CD4-positive, alpha-beta T cell treated with Interleukin-6 for 4 hours (primary cell): Measurements from ENCODE around the gene GPR21.

Experiments
- DNase-seq: peaks from one replicate; pipeline ENCODE4 v3.0.0-alpha.2; 2020; ENCODE audit warnings: mixed read lengths

GPR21 gene

GRCh38 chr9:123034881-123035510, 1.5 kb downstream of the GPR21 start:
- no peak for DNase-seq

GRCh38 chr9:123035791-123036190, 2.3 kb downstream of the GPR21 start:
- no peak for DNase-seq

DNA sequence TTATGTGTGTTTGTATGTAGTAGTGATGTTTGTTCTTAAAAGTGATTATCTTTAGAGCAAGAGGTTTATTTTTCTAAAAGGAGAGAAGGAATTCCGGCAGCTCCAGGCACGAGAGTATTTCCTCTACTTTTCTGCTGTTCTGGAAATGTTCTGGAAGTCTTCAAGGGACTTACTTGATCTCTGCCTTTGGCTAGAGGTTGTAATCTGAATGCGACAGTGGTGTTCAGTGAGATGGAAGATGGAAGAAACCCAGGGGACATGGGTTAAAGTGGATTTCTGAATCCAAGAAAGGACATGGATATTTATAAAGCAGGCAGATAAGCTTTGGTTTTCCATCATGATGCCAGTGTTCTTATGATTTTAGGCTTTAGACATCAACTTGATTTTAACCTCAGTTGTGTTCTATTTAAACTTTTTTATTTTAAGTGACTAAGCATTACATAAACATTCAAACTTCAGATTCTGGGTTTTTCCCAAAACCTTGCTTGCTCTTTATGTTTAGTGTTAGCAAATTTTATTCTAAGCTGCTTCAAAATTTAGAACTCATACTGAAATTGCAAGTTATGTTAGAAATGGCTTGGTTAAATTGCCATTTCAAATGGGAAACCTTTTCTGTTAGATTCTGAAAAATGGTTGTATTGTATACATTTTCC, 3.6 kb downstream of the GPR21 start:
- DNase-seq: no peak

- DNase-seq: no peak
Measured at GRCh38 chr9:123039617-123040219, 6.3 kb downstream of the GPR21 start.

- no peak for DNase-seq
Measured at GRCh38 chr9:123040801-123041200, 7.3 kb downstream of the GPR21 start.

GRCh38 chr9:123041489-123041888, 8.0 kb downstream of the GPR21 start:
- DNase-seq: no peak

GRCh38 chr9:123043081-123043939, 9.8 kb downstream of the GPR21 start:
- no peak for DNase-seq

- DNase-seq: no peak
Measured at GRCh38 chr9:123044586-123044985, 11.1 kb downstream of the GPR21 start.

DNA sequence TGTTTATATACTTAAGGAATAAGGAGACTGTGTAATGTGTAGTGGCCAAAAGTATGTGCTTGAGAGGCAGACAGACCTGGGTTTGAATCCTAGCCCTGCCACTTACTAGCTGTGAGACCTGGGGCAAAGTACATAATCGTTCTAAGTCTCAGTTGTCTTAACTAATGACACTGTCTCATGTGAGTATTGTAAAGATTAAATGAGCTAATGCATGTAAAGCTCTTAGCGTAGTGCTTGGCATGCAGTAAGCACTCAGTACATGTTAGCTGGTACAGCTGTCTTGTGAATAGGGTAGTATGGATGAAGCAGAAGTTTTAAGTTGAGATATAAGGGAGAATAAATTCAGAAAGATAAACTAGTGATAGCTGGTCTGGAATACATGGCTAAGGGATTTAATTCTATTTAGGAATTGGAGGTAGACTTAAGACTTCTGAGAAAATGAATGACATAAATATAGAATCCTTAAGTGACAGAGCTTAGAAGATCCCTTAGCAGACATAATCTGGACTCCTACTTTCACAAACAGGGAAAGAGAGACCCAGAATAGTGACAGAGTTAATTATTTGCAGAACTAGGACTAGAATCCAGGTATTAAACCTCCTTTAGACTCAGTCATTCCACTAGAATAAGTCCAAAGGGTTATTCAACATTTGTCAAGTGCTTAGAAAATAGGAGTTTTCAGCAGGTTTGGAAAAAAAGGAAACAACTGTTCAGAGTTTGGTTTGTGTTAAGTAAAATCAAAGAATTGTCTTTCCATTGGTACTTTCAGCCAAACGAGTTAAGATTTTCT, 13.1 kb downstream of the GPR21 start:
- no peak for DNase-seq

DNA sequence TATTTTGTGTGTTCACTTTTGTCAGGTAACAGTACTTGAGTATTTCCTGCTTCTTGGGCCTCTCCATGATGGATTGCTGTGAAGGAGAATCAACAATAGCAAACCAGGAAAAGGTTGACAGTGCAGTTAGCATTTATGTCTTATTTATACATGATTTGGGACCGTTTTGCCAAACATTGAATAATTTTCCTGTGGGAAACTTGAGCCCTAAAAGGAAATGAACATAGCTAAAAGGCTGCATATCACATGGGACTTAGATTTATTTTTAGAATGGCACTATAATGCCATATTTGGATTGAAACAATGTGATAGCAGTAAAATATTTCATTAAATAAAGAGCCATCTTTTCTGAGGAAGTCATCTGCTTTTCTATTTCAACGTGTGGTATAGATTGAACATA, 15.3 kb downstream of the GPR21 start:
- no peak for DNase-seq

- DNase-seq: no peak
Measured at GRCh38 chr9:123049589-123050222, 16.2 kb downstream of the GPR21 start.

DNA sequence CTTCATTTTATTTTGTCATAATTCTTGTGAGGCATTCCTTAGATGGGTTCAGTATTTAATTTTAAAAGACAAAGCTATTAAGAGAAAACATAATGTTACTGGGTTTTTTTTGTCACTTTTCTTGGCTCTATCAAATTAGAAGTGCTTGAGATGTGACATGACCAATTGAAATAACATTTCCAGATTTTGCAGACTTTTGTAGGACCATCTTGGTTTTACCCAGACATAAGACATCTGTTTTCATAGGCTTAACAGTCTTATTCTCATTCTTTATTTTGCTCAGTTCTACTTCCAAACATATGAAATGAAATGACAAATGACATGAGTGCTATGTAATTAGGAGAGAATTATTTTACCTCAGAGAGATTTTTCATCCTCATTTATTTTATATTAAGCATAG, 19.6 kb downstream of the GPR21 start:
- no peak for DNase-seq

DNA sequence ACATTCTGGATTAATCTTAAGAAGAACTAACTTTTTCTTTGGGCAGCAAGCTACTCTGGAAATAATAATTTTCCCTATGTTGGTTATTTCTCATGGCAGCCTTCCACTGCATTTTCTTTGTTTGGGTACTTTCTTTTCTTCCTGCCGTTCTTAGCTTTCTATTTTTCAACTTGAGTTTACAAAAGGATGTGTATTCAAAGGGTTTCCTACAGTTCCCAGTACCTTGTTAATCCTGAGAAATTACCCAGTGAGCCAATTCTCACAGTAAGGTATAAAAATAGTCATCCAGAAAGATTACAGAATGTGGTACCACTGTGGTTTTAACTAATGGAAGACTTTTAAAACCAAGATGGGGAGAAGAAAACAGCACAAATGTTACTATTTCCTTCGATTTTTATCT, 20.2 kb downstream of the GPR21 start:
- no peak for DNase-seq

DNA sequence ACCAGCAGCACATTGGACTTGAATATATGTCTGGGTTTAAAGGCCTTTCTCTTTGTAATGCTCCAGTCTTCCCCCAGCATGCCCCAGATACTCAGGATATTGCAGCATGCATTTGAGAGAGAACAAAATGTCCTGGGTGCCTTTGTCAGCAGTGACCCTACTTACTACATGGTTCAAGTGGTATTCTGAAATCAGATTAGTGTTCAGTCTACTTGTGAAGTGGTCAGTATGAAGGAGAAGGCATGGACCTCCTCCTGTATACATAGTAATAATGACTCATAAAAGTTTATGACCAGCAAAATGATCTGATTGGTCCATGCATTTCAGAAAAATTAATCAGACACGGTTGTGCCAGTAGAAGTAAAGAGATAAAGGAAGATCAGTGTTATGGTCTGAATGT, 25.4 kb downstream of the GPR21 start:
- no peak for DNase-seq

DNA sequence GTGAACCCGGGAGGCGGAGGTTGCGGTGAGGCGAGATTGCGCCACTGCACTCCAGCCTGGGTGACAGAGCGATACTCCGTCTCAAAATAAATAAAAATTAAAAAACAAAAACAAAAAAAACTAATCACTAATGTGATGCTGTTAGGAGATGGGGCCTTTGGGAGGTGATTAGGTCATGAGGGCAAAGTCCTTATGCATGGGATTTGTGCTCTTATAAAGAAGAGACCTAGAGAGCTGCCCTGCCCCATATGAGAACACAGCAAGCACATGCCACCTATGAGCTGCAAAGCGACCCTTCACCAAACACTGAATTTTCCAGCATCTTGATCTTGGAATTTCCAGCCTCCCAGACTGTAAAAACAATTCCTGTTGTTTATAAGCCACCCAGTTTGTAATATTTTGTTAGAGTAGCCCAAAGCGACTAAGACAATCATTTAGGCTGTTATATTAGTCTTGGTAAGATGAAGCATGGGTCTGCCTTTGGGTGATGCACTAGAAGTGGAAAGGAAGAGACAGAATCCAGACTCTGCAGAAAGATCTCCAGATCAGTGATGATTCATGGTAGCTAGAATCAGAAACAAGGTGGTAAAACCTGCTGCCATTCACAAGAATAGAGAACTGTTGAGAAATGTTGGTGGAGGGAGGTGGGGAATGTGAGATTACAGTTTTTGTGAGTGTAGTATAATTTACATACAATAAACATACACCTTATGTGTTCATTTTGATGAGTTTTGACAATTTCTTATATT, 26.2 kb downstream of the GPR21 start:
- no peak for DNase-seq

- no peak for DNase-seq
Measured at GRCh38 chr9:123061216-123061615, 27.7 kb downstream of the GPR21 start.

DNA sequence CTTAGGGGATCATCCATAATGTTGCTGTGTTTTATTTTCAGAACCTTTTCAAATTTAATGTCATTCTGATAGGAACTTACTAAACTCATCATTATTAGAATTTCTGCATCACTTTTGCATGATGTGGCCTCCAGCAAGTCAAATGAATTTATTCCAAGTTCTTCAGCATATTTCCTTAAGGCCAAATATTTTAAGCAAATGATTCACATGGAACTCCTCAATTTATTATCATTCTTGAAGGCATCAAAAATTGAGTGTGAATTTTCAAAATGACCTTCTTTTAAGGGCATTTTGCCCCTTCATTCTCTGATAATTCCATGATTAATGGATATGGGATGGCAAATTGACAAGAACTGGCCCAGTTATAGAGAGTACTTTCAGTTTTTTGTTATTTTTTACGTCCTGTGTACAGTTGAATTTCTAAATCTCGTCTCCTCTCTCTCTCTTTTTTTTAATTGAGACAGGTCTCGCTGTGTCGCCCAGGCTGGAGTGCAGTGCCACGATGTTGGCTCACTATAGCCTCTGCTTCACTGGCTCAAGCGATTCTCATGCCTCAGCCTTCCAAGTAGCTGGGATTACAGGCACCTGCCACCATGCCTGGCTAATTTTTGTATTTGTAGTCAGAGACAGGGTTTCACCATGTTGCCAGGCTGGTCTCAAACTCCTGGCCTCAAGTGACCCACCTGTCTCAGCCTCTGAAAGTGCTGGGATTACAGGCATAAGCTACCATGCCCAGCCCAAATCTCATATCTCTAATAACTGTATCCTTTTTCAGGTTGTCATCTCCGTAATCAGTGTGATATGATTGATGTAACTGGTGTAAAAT, 29.1 kb downstream of the GPR21 start:
- DNase-seq: no peak

DNA sequence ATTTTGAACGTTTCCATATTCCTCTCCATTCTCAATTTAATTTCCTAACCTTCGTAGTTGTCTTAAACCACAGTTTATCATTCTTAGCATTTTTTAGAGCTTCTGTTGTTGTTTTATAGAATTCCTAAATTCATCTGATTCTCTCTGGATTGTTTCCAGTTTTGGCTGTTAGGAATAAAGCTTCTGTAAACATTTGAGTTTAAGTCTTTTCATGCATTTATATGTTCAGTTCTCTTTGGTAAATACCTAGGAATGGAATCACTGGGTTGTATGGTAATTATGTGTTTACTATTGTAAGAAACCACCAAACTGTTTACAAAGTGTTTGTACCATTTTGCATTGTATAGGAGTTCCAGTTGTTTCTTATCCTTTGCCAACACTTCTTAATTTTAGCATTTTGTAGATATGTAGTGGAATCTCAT, 29.7 kb downstream of the GPR21 start:
- no peak for DNase-seq

GRCh38 chr9:123063896-123064295, 30.4 kb downstream of the GPR21 start:
- no peak for DNase-seq

- no peak for DNase-seq
Measured at GRCh38 chr9:123064716-123065115, 31.2 kb downstream of the GPR21 start.

DNA sequence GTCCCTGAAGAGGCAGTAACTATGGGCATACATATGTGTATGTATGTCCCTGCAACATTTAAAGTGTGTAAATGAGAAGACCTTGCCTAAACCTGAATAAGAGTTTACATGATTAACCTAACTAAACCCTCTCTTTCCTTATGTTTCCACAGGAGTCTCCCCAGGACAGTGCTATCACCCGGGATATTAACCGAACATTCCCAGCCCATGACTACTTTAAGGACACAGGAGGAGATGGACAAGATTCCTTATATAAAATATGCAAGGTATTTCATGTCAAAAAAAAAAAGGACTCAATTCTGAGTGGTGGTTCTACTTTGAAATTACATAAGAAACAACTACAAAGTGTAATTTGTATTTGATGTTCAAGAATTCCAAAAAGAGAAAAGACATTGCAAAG, 31.7 kb downstream of the GPR21 start:
- DNase-seq: no peak
